GM11168 (cell line): Measurements from ENCODE around the gene KRT75.
"Not testable (repeated sequence)": the region's sequence is repeated elsewhere in the genome, so short reads cannot be mapped to it uniquely, and the experiment has no call there.

ENCODE experiments used
- in situ Hi-C: fragments of 300-500 bp; cut with MboI; formaldehyde crosslinking; loops from one replicate; pipeline ENCODE4 v1.12.0; 2022; ENCODE audit warnings: low sequenced_read_pairs; ENCODE audit not compliant: unreplicated experiment

KRT75 gene

DNA sequence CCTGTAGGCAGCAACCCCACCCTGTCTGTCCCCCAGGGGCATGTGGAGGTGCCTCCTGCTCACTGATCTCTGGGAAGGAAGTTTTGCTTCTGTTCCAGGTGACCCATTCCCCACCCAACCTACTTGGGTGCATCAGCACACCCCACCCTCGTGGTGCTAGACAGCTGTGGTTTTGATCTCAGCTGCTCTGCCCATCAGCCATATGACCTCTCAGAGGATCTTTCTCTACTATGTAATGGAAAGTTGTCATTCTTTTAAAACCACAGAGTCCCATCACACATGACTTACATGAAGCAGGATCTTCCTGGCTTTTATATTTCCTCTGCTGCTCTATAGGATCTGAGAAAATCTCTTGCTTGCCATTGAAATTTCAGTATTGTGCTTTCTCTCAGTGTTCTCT lies 14.5 kb downstream of the KRT75 start:
- in situ Hi-C loops, result no loop called here

DNA sequence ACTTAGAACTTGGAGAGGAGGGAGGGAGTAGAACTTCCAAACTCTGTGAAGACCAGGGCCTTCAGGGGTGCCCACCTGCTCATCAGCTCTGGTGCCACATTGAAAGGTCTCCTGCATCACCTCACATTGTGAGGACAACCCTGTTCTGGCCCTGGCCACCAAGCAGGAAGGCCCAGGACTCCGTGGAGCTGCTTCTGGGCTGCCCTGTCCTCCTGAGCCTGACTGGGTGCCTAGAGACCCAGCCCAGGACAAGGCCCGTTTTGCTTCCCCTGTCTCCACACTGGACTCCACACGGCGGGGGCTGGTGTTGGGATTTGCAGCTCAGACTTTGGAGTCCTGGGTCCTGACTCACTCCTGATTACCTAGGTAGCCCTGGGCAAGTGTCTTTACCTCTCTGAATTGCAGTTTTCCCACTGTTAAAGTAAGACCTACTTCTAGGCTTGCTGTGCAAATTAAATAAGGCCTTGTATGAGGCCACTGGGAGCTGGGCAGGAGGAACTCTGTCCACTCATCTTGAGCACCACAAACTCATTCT lies 15.5 kb downstream of the KRT75 start:
- in situ Hi-C loops, result no loop called here

DNA sequence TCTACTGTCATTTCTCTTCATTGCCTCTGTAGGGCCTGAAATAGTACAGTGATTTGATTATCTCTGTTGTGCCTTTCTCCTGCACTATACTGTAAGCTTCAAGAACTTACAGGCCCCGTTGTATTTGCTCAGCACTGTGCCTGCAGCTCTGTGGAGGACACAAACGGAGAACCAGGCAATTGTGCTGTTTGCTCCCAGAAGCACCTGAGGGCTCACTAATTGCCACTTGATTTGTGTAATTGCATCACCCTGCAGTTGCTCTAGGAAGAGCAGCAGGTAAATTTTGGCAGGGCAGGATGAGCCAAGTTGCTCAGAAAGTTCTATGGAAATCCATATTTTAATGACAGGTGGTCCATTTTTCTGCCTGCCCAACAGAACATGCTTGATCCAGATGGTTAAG lies 16.4 kb downstream of the KRT75 start:
- in situ Hi-C loops, result no loop called here

DNA sequence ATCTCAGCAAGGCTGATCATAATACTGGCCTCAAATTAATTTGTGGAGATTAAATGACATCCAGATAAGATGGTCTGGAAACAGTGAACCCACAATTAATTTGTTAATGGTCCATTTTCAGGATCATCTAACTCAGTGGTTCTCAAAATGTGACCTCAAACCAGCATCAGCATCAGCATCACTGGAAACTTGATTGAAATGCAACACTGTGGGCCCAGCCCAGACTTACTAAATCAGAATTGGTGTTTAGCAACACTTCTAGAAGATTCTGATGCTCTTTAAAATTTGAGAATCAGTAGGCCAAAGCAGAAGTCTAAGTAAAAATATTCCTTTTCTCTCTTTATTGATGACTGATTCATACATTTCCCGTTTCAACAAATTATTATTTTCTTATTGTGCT lies 17.4 kb downstream of the KRT75 start:
- in situ Hi-C loops, result no loop called here

DNA sequence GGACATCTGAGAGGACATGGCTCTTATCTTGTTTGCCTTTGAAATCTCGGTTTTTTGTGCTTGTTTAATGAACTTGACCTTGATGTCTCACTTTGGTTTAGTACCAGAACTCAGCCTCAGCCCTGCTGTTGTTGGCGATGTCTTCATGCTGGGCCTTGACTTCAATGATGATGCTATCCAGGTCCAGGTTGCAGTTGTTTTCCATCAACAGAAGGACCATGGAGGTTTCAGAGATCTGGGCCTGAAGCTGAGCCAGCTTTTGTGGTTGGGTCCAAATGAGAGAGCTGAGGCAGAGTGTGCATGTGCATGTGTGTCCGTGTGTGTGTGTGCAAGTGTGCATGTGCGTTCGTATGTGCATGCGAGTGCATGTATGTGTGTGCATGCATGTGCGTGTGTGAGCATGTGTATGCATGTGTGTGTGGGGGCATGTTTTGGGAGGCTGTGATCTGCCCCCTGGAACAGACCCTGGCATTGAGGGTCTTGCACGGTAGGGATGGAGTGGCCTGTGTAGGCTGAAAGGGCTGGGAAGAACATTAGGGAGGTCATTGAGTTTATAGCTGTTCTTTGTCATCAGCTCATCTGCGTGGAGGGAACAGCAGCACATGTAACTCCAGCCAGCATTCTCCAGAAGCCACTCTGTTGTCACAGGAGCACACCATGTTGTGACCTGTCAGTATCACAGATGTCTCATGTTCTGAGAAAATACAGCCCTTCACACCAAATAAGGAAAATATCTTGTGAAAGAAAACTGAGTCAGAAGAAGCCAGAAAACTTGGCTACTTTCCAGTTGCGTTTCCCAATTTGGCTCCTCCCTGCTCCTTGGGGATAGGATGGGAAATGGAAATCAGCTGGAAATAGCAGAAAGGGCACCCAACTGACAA lies 18.1 kb downstream of the KRT75 start:
- in situ Hi-C loops, result no loop called here

DNA sequence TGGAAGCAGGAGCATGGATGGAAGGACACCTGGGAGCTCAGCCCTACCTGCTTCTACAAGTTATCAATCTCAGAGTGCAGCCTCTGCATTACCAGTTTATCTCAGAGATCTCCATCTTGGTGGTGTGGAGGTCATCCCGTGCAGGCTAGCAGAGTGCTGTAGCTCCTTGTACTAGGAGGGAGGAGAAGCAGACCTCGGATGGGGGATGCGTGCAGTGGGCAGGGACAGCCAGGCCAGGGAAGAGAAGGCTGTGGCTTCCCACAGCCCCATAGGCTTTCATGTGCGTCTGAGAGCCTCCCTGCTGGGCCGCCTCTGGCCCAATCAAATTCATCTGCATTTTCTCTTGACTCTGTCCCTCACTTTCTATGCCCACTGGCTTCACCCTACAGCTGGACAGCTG lies 19.2 kb downstream of the KRT75 start:
- in situ Hi-C loops, result no loop called here

DNA sequence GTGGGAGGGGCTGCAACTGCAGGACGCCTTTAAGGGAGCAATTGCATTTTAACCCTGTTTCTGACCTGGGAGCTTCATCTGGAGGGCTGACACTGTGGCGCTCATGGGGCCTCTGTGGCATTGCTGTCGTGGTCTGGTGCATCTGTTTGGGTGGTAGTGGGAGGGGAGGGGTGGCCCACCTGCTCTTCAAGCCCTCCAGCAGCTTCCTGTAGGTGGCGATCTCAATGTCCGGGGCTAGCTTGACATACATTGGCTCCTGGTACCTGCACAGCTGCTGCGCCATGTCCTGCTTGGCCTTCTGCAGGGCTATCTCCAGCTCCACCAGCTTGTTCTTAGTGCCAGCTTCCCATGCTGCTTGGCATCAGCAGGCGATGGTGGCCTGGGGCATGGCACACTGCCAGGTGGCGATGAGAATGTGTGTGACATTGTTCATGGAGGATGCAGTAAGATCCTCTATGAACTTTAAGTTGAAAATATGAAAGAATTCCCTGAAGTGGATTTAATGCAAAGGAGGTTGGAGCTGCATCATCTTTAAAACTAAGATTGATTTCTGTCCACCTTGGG lies 20.3 kb downstream of the KRT75 start:
- in situ Hi-C loops, result no loop called here

DNA sequence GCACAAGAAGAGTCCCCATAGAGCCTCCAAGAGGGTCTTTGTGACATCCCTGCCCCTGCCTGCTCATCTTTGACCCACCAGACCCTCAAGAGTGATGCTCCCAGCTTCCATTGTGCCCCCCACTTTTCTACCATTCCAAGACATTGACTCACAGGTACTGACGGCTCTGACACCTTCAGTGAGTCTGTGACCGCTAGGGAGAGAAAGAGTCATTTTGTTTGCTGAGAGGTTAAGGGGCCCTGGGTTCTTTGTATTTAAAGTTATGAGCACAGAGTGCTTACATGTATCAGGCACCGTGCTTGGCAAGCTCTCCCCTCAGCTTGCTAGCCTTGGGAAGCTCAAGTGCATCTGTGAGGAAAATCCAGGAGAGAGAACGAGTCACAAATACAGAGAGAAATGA lies 21.0 kb downstream of the KRT75 start:
- in situ Hi-C loops, result no loop called here

DNA sequence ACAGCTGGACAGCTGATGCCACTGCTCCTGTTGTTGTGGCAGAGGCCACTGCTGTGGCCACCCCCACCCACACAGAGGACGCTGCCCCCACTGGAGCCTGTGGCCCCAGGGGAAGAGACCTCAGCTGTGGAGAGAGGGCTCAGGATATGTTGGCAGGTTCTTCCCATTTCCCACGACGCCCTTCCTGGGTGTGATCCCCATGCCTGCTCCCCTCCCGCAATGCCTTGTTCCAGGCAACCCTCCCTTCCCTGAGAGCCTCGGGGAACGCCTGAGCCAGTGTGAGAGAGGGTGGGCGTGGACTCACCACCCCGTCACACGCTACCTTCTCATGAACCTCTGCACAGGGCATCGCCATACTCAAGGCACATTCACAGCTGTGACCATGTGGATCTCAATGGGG lies 22.4 kb downstream of the KRT75 start:
- in situ Hi-C loops, result no loop called here

DNA sequence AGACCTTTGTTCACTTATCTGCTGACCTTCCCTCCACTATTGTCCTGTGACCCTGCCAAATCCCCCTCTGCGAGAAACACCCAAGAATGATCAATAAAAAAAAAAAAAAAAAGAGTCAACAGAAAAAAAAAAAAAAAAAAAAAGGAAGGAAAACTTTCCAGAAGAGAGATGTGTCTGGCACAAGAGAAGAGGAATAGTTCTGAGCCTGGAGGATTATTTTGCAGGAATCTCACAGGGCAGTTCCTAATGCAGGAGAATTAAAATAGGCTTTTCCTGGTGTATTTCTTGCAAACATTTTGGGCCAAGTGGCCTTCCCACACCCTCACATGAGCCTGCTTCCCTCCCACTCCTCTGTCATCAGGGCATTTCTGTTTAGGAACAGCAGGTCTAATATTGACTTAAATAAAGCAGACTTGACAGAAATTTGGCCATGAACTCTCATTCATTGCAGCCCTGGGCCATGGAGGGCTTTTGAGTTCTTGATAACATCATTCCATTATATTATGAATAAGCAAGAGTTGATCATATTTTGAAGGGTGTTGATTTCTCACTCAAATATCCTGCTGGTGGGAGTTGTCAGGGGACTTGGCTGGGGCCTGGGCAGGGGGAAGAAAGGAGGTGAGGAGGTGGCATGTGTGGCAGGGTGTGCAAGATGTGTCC lies 23.5 kb downstream of the KRT75 start:
- in situ Hi-C loops, result not testable (repeated sequence)

DNA sequence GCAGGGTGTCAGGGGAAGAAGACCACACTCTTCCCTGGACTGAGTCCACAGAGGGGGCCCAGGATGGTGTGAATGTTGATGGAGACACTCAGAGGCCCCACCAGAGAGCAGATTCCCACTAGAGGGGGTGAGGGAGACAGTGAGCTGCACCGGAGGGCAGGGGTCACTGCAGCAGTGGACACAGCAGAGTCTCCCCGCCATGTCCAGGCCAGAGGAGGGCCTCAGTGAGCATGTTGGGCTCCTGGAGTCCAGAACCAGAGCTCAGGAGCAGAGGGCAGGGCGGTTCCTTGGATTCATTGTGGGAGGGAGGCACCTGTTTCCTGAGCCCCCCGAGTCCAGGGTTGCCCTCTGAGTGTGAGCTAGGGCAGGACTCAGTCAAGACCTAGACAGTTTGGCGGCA lies 26.3 kb downstream of the KRT75 start:
- in situ Hi-C loops, result no loop called here

DNA sequence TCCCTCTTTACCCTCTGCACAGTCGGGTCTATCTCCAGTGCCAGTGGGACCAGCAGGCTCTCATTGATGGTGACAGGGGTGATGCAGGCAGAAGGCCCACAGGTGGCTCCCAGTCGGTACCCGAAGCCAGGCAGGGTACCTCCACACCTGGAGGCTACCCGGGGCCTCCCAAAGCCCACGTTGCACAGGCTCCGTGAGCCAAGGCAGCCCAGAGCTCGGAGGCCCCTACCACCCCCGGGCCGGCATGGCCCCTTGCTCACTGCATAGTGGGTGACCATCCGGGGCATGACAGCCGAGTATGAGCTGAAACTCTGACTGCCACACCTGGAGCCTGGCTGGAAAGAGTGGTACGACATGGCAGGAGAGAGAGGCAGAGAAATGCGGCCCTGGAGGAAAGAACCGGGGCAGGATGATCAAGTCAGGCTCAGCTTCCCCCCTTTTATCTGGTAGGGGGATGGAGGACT lies 28.2 kb downstream of the KRT75 start, which contains the start of gene KRT82:
Gene KRT82, minus strand, starts transcription at position 414 of the 464 bp plus-strand sequence. Its CDS starts 58 bp downstream, at position 356.
- in situ Hi-C loops, result no loop called here

DNA sequence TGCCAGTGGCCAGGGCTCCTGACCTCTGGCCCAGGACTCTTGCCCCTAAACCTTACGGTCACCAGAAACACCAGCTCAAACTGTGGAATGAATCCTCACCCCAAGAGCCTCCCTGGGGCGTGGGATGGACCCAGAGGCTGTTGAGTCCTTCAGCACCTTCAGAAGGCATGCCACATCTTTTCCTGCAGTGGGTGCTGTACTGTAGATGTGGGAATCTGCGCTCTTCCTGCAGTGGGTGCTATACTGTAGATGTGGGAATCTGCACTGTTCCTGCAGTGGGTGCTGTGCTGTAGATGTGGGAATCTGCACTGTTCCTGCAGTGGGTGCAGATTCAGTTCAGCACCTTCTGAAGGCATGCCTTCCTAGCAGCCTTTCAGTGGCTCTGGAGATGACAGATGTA lies 29.2 kb downstream of the KRT75 start:
- in situ Hi-C loops, result no loop called here

DNA sequence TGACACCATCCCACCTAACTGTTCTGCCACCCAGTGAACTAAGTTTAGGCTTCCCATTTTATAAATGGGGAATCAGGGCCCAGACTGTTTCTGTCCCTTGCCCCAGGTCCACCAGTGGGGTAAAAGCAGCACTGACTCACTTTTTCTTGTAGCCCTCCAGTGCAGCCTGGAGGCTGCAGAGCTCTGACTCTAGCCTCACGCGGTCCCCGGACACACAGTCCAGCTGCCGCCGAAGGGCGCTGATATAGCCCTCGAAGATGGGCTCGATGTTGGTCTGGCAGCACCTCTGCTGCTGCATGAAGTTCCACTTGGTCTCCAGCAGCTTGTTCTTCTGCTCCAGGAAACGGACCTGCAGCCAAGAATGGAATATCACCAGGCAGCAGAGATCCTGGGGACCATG lies 30.6 kb downstream of the KRT75 start:
- in situ Hi-C loops, result no loop called here

DNA sequence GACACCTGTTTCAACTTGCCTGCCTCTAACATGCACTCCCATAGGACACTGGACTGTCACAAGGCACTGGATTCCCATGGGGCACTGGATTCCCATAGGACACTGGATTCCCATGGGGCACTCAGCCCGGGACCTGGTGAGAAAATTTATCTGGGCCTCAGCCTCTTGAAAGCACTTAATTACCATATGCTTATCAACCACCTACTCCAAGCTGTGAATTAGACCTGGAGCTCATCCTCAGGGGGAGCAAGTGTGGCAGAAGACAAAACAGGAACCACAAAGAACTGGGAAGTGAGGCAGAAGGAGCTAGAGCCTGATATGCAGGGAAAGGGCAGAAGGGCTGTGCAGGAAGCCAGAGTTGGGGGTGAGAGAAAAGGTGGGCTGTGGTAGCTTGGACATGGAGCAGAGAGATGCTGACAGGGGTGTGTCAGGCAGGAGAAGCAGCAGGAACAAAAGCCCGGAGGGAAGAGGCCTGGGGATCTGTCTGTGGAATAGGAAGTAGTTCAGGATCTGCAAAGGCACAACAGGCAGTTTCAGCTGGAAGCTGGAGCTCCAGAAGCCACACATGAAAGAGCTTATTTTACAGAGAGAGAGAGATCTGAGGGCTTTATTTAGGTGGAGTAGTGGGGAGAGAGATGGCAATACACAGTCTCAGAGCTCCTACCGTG lies 31.2 kb downstream of the KRT75 start:
- in situ Hi-C loops, result no loop called here

DNA sequence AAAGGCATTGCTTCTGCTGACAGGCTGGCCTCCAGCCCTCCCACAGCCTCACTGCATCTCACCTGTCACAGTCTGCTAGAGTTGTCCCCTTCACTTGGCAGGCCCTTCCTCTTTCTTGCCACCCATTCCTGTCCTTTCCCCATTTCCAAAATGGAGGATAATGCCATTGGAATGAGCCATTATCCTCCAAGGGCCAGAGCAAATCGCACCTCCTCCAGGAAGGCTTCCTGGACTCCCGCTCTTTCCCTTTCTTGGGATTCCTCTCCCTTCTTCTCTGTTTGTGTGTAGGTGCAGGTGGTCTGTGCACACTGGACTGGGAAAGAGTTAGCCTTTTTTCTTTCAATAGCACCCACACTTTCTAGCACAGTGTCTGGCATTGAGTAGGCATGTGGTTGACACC lies 31.8 kb downstream of the KRT75 start:
- in situ Hi-C loops, result no loop called here

DNA sequence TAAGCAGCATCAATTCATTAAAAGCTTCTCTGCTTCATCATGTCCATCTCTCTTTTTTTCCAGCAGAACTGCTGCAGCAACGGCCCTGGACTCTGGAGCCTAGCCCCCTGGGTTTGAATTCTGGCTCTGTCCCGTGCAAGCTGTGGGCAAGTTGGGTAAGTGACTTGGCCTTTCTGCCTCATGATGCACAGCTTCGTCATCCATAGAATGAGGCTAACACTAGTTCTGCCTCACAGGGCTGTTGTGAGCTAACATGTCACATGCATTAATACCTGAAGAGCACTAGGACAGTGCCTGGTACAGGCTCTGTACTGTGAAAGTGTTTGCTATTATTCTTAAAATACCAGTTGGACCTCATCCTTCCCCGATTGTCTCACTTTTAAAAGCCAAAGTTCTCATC lies 32.2 kb downstream of the KRT75 start:
- in situ Hi-C loops, result no loop called here

DNA sequence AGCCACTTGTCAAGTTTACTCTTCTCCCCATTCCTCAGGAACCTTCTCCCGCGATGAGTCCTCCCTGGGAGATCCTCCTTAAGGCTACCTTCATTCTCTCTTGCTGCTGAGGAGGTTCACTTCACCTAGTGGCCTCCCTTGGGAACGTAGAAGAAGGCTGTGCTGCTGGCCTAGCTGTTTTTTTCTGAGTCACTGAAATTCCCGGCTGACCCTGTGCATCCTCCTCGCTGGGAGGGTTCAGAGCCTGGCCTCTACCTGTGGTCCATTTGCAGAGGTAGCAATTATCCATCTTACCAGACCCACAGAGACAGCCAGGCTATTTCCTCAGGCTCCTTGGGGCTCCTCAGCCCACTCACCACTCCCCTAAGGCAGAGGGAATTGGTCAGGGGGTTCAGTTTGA lies 32.6 kb downstream of the KRT75 start:
- in situ Hi-C loops, result no loop called here

DNA sequence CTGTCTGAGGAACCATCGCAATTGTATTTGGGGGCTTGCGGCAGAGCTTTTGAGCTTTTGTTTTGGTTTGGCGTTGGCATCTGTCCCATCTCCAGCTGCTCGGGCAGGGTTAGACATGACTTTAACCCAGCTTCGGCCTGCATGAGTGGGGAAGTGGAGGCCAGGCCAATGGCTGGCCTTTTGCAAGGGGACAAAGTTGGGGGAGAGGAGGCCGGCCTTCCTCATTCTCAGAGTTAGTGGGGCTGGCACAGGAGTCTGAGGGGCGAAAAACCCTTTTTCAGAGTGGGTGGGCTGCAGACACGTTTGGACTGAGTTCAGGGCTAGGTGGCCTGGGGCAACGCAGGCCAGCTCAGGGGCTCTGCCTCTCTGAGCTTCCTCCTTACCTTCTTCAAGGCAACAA lies 33.3 kb downstream of the KRT75 start:
- in situ Hi-C loops, result no loop called here

DNA sequence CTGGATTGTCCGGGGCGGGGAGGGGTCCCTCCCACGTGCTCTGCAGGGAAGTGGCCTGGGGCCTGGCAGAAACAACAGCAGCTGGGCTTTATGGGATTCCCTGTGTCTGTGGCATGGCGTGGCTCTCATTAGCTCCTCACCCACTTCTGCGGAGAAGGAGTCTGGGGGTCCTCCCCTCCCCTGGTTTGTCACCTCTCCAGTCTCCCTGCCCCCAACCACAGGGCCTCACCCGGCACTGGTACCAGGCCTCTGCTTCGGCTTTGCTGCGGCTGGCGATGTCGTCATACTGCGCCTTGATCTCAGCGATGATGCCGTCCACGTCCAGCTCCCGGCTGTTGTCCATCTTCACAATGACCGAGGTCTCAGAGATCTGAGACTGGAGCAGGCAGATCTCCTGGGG lies 34.4 kb downstream of the KRT75 start:
- in situ Hi-C loops, result loop anchor here (10.0 kb wide), 1 partner anchor 585 kb away; no protein-coding TSS in a partner anchor
